DMS114 treated with DMSO at 0.1 percent for 48 hours (cell line): ENCODE results near the gene SBF2.
"Not testable (repeated sequence)": the region's sequence is repeated elsewhere in the genome, so short reads cannot be mapped to it uniquely, and the experiment has no call there.

Source experiments
- DNase-seq: peaks from one replicate; lab custom pipeline; 2025; ENCODE audit not compliant: unreplicated experiment; lab: John Stamatoyannopoulos, UW

SBF2 gene

GRCh38 chr11:10204021-10204420, 90.0 kb downstream of the SBF2 start:
- DNase-seq, result no peak

- no peak for DNase-seq
Measured at GRCh38 chr11:10201343-10201742, 92.7 kb downstream of the SBF2 start.

- DNase-seq, result no peak
Measured at GRCh38 chr11:10197091-10197490, 96.9 kb downstream of the SBF2 start.

DNA sequence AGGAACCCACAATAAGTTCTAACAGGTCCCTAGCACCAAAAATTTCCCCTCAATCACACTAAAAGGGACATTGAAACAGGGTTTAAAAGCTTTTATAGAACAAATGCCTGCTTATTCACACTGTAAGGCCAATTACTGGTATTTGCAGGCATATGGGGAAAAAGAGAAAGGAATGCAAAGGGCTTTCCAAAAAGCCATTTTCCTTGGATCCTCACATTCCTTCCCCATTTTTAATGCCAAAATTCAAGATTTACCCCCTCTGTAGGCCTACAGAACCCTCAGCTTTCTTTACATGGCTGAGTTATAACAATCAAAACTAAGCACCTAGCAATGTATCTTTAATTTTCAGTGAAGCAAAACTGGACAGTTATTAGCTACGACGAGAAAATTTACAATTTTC, 102.0 kb downstream of the SBF2 start:
- no peak for DNase-seq

DNA sequence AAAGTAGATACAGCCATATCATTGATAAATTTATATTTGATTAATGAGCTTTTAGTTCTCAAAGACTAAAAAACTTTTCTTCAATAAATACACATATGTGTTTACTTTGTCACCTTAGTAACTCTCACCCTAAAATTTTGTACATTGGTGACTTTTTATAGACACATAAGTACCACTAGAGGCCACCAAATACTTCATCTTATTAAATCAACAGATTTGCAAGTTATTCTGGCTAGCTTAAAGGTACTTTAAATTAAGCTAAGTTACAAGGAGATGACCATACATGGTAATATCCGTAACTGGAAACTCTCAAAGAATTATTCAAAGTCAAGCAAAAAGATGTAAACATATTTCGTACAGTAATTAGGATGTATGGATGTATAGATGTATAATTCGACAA, 112.2 kb downstream of the SBF2 start:
- no peak for DNase-seq

DNA sequence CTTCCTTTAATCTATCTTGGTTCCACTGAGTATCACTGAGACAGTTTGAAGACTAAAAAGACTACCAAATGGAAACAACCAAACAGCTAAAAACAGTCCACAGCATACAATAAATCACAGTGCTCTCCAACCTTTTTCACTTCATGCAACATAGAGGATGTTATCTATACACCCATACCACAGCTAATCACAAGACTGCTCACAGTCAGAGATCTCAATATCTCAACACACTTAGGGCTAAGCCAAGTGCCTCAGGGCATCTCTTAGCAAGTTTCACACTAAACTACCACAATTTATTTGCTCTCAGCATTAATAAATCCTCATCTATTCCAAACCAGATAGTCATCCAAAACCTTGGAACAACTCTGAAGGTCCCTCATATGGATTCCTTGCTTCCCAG, 129.4 kb downstream of the SBF2 start:
- no peak for DNase-seq

GRCh38 chr11:10162222-10162621, 131.8 kb downstream of the SBF2 start:
- DNase-seq, result no peak

- DNase-seq, result no peak
Measured at GRCh38 chr11:10160350-10160749, 133.7 kb downstream of the SBF2 start.

- no peak for DNase-seq
Measured at GRCh38 chr11:10158461-10158860, 135.6 kb downstream of the SBF2 start.

- DNase-seq, result no peak
Measured at GRCh38 chr11:10155793-10156490, 138.1 kb downstream of the SBF2 start.

GRCh38 chr11:10150800-10151199, 143.2 kb downstream of the SBF2 start:
- no peak for DNase-seq

DNA sequence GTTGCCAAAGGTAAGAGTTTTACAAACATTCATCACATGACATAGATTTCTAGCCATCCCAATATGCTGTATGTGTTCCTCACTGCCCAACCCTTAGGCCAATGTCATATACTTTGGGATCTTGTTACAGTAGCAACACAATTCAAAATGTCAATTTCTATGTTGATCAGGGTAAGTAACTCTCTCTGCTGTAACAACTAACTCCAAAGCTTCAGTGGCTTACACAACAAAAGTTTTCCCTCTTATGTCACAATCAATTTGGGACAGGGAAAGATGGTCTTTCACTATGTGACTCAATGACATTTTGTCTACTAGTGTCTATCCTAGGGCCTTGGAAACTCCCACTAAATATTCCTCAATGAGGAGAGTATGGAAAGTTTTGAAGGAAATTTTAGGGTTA, 144.5 kb downstream of the SBF2 start:
- DNase-seq, result no peak

GRCh38 chr11:10147195-10147594, 146.8 kb downstream of the SBF2 start:
- no peak for DNase-seq

DNA sequence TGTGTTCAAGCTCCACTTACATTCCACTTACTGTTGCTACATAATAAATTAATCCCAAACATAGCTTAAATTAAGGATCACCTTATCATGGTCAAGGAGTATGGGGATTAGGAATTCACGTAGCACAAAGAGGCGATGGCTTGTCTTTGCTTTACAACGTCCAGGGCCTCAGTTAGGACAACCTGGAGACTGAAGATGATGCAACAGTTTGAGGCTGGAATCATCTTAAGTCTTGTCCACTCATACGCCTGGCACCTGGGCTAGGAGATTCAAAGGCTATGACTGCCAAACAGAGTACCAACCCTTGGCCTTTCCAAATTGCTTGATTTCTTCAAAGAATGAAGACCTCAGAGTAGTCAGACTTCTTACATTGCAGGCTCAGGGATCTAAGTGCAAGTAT, 149.1 kb downstream of the SBF2 start:
- no peak for DNase-seq

GRCh38 chr11:10139656-10140055, 154.4 kb downstream of the SBF2 start:
- DNase-seq, result no peak

DNA sequence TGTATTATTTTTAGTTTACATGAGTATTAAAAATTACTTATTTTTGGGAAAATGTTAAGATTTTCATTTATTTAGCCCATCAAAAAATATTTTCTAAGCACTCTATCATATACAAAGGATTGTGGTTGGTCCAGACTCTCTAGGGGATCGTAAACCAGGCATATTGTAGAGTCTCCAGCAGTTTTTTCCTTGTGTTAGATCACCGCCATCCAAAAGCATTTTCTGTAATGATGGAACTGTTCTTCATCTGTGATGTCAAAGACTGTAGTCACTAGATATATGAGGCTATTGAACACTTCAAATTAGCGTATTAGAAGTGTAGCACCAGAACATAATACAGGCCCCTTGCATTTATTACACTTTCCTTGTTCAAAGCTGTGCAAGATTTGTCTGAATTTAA, 154.9 kb downstream of the SBF2 start:
- DNase-seq, result no peak

DNA sequence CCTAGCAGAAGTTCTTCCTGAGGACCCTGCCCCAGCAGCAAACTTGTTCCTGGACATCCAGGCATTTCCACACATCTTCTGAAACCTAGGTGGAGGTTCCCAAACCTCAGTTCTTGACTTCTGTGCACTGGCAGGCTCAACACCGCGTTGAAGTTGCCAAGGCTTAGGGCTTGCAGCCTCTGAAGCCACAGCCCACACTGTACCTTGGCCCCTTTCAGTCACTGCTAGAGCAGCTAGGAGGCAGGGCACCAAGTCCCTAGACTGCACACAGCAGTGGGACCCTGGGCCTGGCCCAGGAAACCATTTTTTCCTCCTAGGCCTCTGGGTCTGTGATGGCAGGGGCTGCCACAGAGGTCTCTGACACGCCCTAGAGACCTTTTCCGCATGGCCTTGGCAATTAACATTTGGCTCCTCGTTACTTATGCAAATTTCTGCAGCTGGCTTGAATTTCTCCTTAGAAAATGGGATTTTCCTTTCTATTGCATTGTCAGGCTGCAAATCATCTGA, 159.0 kb downstream of the SBF2 start:
- DNase-seq, result no peak

DNA sequence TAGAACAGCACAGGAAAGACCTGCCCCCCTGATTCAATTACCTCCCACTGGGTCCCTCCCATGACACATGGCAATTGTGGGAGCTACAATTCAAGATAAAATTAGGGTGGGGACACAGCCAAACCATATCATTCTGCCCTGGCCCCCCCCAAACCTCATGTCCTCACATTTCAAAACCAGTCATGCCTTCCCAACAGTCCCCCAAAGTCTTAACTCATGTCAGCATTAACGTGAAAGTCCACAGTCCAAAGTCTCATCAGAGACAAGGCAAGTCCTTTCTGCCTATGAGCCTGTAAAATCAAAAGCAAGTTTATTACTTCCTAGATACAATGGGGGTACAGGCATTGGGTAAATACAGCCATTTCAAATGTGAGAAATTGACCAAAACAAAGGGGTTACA, 159.8 kb downstream of the SBF2 start:
- DNase-seq, result not testable (repeated sequence)

GRCh38 chr11:10133251-10133650, 160.8 kb downstream of the SBF2 start:
- not testable (repeated sequence) for DNase-seq

- no peak for DNase-seq
Measured at GRCh38 chr11:10130875-10131274, 163.1 kb downstream of the SBF2 start.

DNA sequence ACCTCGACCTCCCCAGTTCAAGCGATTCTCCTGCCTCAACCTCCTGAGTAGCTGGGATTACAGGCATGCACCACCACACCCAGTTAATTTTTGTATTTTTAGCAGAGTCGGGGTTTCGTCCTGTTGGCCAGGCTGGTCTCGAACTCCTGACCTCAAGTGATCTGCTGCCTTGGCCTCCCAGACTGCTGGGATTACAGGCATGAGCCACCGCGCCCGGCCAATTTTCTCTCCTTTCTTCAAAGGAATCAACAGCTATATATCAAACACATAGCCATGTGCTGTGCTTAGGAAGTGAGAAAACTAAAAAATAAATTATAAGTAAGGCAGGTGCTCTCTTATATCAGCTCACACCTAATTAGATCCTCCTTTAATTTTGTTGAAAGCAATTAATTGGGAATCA, 164.8 kb downstream of the SBF2 start:
- DNase-seq, result not testable (repeated sequence)

DNA sequence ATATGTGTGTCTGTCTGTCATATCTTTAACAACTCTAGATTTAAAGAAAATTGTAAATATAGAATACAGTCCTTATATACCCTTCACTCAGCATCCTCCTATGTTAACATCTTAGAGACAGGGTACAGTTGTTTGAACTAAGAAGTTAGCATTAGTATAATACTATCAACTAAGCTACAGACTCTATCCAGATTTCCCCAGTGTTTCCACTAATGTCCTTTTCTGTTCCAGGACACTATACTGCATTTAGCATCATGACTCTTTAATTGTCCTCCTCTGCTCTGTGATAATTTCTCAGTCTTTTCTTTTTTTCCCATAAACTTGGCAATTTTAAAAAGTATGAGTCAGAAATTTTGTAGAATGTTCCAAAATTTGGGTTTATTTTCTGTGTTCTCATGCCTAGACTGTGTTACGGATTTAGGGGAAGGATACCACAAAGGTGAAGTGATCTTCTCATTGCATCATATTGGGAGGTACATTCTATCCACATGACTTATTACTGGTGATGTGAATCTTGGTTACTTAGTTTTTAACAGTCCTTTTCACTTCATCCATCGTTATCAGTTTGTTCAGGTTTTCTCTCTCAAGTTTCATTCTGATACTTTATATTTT, 168.4 kb downstream of the SBF2 start:
- no peak for DNase-seq
